ENCODE data around the gene KIF20A. TPM values are rescaled to one million over a fixed set of nuclear protein-coding genes. Genes with fewer than 3 reads are reported as not detected.
A peak's percentile ranks its signal among the peaks of the same experiment; 100 is the strongest.
"Not testable (repeated sequence)": the region's sequence is repeated elsewhere in the genome, so short reads cannot be mapped to it uniquely, and the experiment has no call there.

KIF20A gene
- 10 to 100 TPM; 70.1 to 72.0 TPM for total RNA-seq

- CTCF ChIA-PET = interaction anchor here (0.8 to 6.1 kb wide), 14 partner anchors 10 to 1163 kb away, joined by 3 to 72 read pairs (median 4); partner anchors contain the start of genes CDC23, EGR1, GFRA3 and KDM3B
- no peak within 1 kb of the TSS for H3K27ac Mint-ChIP-seq
- ATAC-seq (peak; percentile 90), DNase-seq (peak; percentile 97)
- no peak within 1 kb of the TSS for H3K4me3 Mint-ChIP-seq
- H3K9me3 Mint-ChIP-seq (ENCODE audit: insufficient read depth) = no peaks in the 10 kb centered on the region
- H3K27me3 Mint-ChIP-seq (ENCODE audit: low read depth) = no peaks in the 10 kb centered on the region
- peaks cover 15% of the 10 kb centered on the region for H3K4me1 Mint-ChIP-seq (ENCODE audit: low read depth)
- H3K36me3 Mint-ChIP-seq (ENCODE audit: low read depth) = peaks cover 48% of the 10 kb centered on the region
- POLR2A ChIA-PET = interaction anchor here (0.6 to 4.1 kb wide), 13 partner anchors 9 to 1130 kb away, joined by 3 to 21 read pairs (median 4); partner anchors contain the start of genes CDC23, CDC25C, EGR1 and ETF1
Measured at GRCh38 chr5:138178516-138179276, at the start of gene KIF20A, which contains the start of gene BRD8. Gene KIF20A (plus strand): TSS chr5:138179112. CDS start chr5:138179681, 569 bp downstream. Gene BRD8 (minus strand): TSS chr5:138178630. CDS start chr5:138178614, 16 bp downstream.

GRCh38 chr5:138129347-138129746 is 49.6 kb upstream of the KIF20A start:
- Mint-ChIP-seq H3K27me3 (ENCODE audit: low read depth) (peaks cover 15% of the 10 kb centered on the region), H3K36me3 (ENCODE audit: low read depth) (no peaks in the 10 kb centered on the region), H3K9me3 (ENCODE audit: insufficient read depth) (no peaks in the 10 kb centered on the region), H3K27ac (no peak overlapping the region), H3K4me3 (no peak overlapping the region), H3K4me1 (ENCODE audit: low read depth) (no peaks in the 10 kb centered on the region)
- DNase-seq = no peak
- ChIA-PET POLR2A (no interaction called here), CTCF (interaction anchor here (0.9 to 3.5 kb wide), 4 partner anchors 47 to 93 kb away, joined by 4 to 20 read pairs (median 8); no protein-coding TSS in a partner anchor)
- ATAC-seq = no peak

DNA sequence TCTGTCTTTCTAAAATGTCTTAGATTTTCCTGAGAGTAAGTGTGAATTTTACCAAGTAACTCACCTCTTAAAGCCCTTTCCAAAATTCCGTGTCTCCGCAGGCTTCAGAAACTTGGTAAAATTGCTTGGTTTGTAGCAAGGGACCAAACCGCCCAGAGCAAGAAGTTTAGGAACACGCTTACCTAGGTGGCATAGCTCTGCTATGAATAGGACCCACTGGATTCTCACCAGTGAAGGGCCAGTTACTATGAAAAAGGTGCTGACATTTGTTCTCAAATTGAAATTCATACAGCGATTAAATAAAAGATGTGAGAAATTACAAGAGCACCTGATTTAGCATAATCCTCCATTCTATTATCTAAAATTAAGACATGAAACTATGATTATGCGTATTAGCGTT is 46.4 kb upstream of the KIF20A start:
- ATAC-seq = no peak
- CTCF ChIA-PET = interaction anchor here (0.7 to 3.3 kb wide), 17 partner anchors 13 to 664 kb away, joined by 3 to 89 read pairs (median 6); no protein-coding TSS in a partner anchor
- DNase-seq = no peak
- Mint-ChIP-seq H3K27ac (no peak overlapping the region), H3K9me3 (ENCODE audit: insufficient read depth) (no peaks in the 10 kb centered on the region), H3K4me1 (ENCODE audit: low read depth) (no peaks in the 10 kb centered on the region), H3K27me3 (ENCODE audit: low read depth) (peaks cover 18% of the 10 kb centered on the region), H3K36me3 (ENCODE audit: low read depth) (no peaks in the 10 kb centered on the region), H3K4me3 (no peak overlapping the region)
- POLR2A ChIA-PET = no interaction called here

GRCh38 chr5:138138949-138139780 is 39.7 kb upstream of the KIF20A start, which contains the start of gene NME5:
Gene NME5 (minus strand): TSS chr5:138139428. CDS start chr5:138138780, 648 bp downstream.
- no peaks in the 10 kb centered on the region for H3K4me1 Mint-ChIP-seq (ENCODE audit: low read depth)
- ChIA-PET POLR2A (no interaction called here), CTCF (interaction anchor here (0.7 to 1.7 kb wide), 4 partner anchors 14 to 379 kb away, joined by 3 to 10 read pairs (median 3); no protein-coding TSS in a partner anchor)
- H3K36me3 Mint-ChIP-seq (ENCODE audit: low read depth) = no peaks in the 10 kb centered on the region
- no peak within 1 kb of the TSS for H3K4me3 Mint-ChIP-seq
- H3K27me3 Mint-ChIP-seq (ENCODE audit: low read depth) = peaks cover 23% of the 10 kb centered on the region
- ATAC-seq (no peak), DNase-seq (no peak)
- H3K9me3 Mint-ChIP-seq (ENCODE audit: insufficient read depth) = no peaks in the 10 kb centered on the region
- no peak within 1 kb of the TSS for H3K27ac Mint-ChIP-seq

DNA sequence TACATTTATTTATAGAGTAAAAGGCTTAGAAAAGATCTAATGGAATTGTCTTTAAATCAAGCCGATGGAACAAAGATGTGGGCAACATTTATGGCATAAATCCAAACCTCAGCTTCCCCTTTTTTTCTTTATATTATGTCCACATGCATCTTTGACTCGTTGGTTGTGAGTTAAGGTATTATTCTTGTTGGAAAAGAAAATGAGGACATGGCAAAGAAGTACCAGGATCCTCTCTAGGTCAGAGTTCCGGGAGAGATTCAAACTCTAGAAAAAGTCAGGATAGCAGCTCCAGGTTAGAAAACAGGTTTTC is 39.2 kb upstream of the KIF20A start:
- H3K27ac Mint-ChIP-seq = no peak overlapping the region
- no peak for DNase-seq
- no peak for ATAC-seq
- ChIA-PET CTCF (interaction anchor here (0.8 to 1.7 kb wide), 5 partner anchors 13 to 212 kb away, joined by 3 to 10 read pairs (median 3); no protein-coding TSS in a partner anchor), POLR2A (no interaction called here)
- no peaks in the 10 kb centered on the region for H3K9me3 Mint-ChIP-seq (ENCODE audit: insufficient read depth)
- no peak overlapping the region for H3K4me3 Mint-ChIP-seq
- peaks cover 23% of the 10 kb centered on the region for H3K27me3 Mint-ChIP-seq (ENCODE audit: low read depth)
- H3K36me3 Mint-ChIP-seq (ENCODE audit: low read depth) = no peaks in the 10 kb centered on the region
- no peaks in the 10 kb centered on the region for H3K4me1 Mint-ChIP-seq (ENCODE audit: low read depth)

DNA sequence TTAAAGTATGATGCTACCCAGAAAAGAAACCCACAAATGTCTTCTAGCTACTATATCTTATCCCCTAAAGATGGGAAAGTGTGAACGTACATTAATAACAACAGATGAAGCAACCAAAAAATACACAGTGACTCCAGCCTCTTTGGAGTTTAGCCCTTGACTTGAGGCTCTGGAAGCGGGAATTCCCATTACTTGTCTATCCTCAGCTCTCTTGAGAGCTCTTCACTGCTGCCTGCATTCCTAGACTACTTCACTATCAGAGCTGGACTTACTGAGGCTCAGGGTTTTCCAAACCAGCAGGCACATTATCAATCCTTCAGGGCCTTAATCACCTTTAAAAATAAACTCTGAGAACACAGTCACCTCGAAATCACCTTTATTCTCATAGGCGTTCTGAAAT is 38.6 kb upstream of the KIF20A start:
- no peaks in the 10 kb centered on the region for H3K36me3 Mint-ChIP-seq (ENCODE audit: low read depth)
- ChIA-PET POLR2A (no interaction called here), CTCF (interaction anchor here (0.6 to 1.7 kb wide), 5 partner anchors 13 to 212 kb away, joined by 3 to 10 read pairs (median 3); no protein-coding TSS in a partner anchor)
- DNase-seq (no peak), ATAC-seq (no peak)
- no peak overlapping the region for H3K27ac Mint-ChIP-seq
- H3K27me3 Mint-ChIP-seq (ENCODE audit: low read depth) = peaks cover 23% of the 10 kb centered on the region
- no peaks in the 10 kb centered on the region for H3K9me3 Mint-ChIP-seq (ENCODE audit: insufficient read depth)
- H3K4me3 Mint-ChIP-seq = no peak overlapping the region
- no peaks in the 10 kb centered on the region for H3K4me1 Mint-ChIP-seq (ENCODE audit: low read depth)

- no peak overlapping the region for H3K4me3 Mint-ChIP-seq
- POLR2A ChIA-PET = interaction anchor here (0.7 kb wide), 1 partner anchor 14 kb away, joined by 4 read pairs; no protein-coding TSS in a partner anchor
- H3K4me1 Mint-ChIP-seq (ENCODE audit: low read depth) = no peaks in the 10 kb centered on the region
Measured at GRCh38 chr5:138141734-138142133, 37.2 kb upstream of the KIF20A start.

DNA sequence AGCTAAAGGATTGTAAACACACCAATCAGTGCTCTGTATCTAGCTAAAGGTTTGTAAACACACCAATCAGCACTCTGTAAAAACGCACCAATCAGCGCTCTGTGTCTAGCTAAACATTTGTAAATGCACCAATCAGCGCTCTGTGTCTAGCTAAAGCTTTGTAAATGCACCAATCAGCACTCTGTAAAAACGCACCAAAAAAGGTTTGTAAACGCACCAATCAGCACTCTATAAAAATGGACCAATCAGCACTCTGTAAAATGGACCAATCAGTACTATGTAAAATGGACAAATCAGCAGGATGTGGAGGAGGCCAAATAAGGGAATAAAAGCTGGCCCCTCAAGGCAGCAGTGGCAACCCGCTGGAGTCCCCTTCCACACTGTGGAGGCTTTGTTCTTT is 35.3 kb upstream of the KIF20A start:
- ChIA-PET CTCF (interaction anchor here (1.6 kb wide), 1 partner anchor 10 kb away, joined by 5 read pairs; no protein-coding TSS in a partner anchor), POLR2A (interaction anchor here (0.6 kb wide), 1 partner anchor 211 kb away, joined by 3 read pairs; no protein-coding TSS in a partner anchor)
- ATAC-seq; H3K9me3 Mint-ChIP-seq (ENCODE audit: insufficient read depth); H3K4me3 Mint-ChIP-seq; H3K36me3 Mint-ChIP-seq (ENCODE audit: low read depth); H3K4me1 Mint-ChIP-seq (ENCODE audit: low read depth); DNase-seq; H3K27ac Mint-ChIP-seq: not testable (repeated sequence)
- peaks cover 17% of the 10 kb centered on the region for H3K27me3 Mint-ChIP-seq (ENCODE audit: low read depth)

More at GRCh38 chr5:138141734-138142133, 37.2 kb upstream of the KIF20A start:
- DNase-seq (no peak), ATAC-seq (no peak)
- H3K27ac Mint-ChIP-seq = no peak overlapping the region
- peaks cover 18% of the 10 kb centered on the region for H3K27me3 Mint-ChIP-seq (ENCODE audit: low read depth)
- CTCF ChIA-PET = no interaction called here
- H3K36me3 Mint-ChIP-seq (ENCODE audit: low read depth) = no peaks in the 10 kb centered on the region
- H3K9me3 Mint-ChIP-seq (ENCODE audit: insufficient read depth) = no peaks in the 10 kb centered on the region

- DNase-seq (no peak), ATAC-seq (no peak)
- no peak overlapping the region for H3K27ac Mint-ChIP-seq
- ChIA-PET POLR2A (no interaction called here), CTCF (interaction anchor here (0.8 to 1.6 kb wide), 3 partner anchors 15 to 87 kb away, joined by 3 to 6 read pairs (median 4); no protein-coding TSS in a partner anchor)
- no peaks in the 10 kb centered on the region for H3K9me3 Mint-ChIP-seq (ENCODE audit: insufficient read depth)
- H3K4me3 Mint-ChIP-seq = no peak overlapping the region
- H3K27me3 Mint-ChIP-seq (ENCODE audit: low read depth) = peaks cover 3% of the 10 kb centered on the region
- no peaks in the 10 kb centered on the region for H3K36me3 Mint-ChIP-seq (ENCODE audit: low read depth)
- H3K4me1 Mint-ChIP-seq (ENCODE audit: low read depth) = no peaks in the 10 kb centered on the region
Measured at GRCh38 chr5:138148811-138149210, 30.1 kb upstream of the KIF20A start.

- POLR2A ChIA-PET = no interaction called here
- CTCF ChIA-PET = interaction anchor here (1.1 kb wide), 1 partner anchor 86 kb away, joined by 3 read pairs; no protein-coding TSS in a partner anchor
- H3K27me3 Mint-ChIP-seq (ENCODE audit: low read depth) = peaks cover 7% of the 10 kb centered on the region
- H3K9me3 Mint-ChIP-seq (ENCODE audit: insufficient read depth) = no peaks in the 10 kb centered on the region
- DNase-seq (no peak), ATAC-seq (no peak)
- H3K36me3 Mint-ChIP-seq (ENCODE audit: low read depth) = no peaks in the 10 kb centered on the region
- no peaks in the 10 kb centered on the region for H3K4me1 Mint-ChIP-seq (ENCODE audit: low read depth)
- no peak overlapping the region for H3K4me3 Mint-ChIP-seq
- no peak overlapping the region for H3K27ac Mint-ChIP-seq
Measured at GRCh38 chr5:138149530-138149929, 29.4 kb upstream of the KIF20A start.

DNA sequence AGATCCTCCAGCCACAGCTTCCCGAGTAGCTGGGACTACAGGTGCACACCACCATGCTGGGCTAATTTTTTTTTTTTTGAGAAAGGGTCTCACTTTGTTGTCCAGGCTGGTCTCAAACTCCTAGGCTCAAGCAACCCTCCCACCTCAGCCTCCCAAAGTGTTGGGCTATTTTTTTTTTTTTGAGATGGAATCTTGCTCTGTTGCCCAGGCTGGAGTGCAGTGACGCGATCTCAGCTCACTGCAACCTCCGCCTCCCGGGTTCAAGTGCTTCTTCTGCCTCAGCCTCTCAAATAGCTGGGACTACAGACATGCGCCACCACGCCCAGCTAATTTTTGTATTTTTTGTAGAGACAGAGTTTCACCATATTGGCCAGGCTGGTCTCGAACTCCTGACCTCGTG is 22.9 kb upstream of the KIF20A start:
- CTCF ChIA-PET; H3K4me1 Mint-ChIP-seq (ENCODE audit: low read depth); POLR2A ChIA-PET; DNase-seq; H3K27ac Mint-ChIP-seq; ATAC-seq; H3K4me3 Mint-ChIP-seq; H3K9me3 Mint-ChIP-seq (ENCODE audit: insufficient read depth); H3K27me3 Mint-ChIP-seq (ENCODE audit: low read depth): not testable (repeated sequence)
- H3K36me3 Mint-ChIP-seq (ENCODE audit: low read depth) = peaks cover 40% of the 10 kb centered on the region

Data from activated CD8-positive, alpha-beta T cell treated with anti-CD3 and anti-CD28 coated beads, Interleukin-2, amount 10 ng/mL, durations not matched to agents 7 days and 5 days (primary cell).